Measurements from ENCODE around the gene EFHD2.
"Not testable (repeated sequence)": the region's sequence is repeated elsewhere in the genome, so short reads cannot be mapped to it uniquely, and the experiment has no call there.

The EFHD2 gene

DNA sequence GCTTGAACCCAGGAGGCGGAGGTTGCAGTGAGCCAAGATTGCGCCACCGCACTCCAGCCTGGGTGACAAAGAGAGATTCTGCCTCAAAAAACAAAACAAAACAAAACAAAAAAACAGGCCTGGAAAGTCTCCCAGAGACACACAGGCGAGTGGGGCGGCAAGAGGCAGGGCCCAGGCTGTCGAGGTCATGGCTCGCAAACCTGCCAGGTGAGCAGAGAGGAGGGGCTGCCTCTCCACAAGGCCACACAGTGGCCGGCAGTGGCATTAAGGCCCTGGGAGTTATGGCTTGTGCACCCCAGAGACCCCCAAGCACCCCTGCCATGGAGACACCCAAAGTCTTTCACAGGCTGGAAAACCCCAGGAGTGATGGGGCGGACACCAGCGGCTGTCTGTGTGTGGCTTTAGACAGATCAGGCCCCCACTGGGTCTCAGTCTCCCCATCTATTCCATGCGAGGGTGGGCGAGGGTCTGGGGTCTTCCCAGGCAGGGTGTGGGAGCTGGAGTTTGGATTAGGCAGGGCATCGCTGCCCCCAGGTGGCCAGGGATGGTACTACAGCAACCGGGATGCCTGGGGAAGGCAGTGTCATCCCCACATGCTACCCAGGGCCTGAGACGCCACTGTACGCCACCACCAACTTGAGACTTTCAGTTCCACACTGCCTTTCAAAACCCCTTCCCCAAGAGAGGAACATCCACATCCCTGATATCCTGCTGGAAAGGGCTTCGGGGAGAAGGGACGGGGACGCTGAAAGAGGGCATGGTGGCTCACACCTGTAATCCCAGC, 21.3 kb downstream of the EFHD2 start:
- peak; percentile 61 for DNase-seq (ENCODE audit: low read depth)

DNA sequence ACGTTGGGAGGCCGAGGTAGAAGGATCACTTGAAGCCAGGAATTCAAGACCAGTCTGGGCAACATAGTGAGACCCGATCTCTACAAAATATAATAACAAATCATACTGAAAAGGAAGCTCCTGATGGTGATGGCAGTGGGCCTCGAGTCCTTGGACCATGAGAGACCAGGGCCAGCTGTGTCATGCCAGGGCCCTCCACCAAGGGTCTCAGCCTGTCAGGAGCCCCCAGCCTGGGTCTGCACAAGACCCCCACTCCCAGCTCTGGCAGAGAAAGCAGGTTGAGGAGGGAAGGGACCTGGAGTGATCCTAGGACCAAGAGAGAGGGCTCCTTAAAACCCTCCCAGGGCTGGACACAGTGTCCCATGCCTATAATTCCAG, 21.9 kb downstream of the EFHD2 start:
- DNase-seq (ENCODE audit: low read depth), result no peak

DNA sequence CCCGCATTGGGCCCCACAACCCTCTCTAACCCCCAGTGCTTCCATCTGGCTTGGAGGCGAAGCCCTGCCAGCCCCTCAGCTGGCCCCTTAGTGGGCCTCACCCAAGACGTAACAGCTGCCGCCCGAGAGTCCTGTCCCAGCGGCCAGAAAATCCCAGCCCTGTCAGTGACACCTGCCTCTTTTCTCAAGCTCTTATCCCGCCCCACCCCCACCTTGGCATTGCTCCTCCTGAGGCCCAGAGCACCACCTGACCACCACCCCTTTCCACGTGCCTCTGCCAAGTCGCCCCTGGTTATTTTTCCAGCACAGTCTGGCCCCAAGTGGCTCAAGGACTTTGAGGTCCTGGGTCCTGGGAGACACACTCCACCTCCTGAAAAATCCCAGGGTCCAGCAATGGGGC, 22.6 kb downstream of the EFHD2 start:
- no peak for DNase-seq (ENCODE audit: low read depth)

DNA sequence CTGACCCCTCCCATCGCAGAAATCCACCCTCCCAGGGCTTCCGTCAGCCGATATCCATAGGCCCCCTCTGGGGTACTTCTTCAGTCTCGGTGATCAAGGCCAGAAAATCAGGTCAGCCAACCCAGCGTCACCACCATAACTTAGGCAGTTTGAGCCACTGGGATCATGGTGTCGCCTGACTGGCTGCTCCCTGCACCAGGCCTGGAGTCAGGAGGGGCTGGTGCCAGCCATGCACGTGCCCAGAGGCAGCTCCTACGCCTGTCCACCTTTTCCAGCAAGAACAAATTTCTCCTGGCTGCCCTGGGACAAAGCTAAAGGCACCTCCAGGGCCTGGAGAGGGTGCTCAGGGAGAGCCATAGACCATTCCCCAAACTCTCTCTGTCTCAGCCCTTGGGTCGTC, 23.8 kb downstream of the EFHD2 start:
- no peak for DNase-seq (ENCODE audit: low read depth)

DNA sequence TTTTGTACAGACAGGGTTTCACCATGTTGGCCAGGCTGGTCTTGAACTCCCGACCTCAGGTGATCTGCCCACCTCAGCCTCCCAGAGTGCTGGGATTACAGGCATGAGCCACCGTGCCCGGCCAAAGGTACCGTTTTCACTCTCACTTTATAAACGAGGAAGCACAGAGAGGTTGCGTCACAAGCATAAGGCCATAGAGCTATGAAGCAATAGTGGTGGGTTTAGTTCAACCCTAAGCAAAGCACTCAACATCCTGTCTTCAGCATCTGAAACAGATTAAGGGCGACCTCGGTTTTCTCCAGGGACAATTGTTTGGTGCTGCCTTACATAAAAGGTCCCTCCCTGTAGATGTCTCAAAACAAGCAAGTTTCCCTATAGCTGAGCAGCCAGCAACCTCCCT, 25.1 kb downstream of the EFHD2 start:
- not testable (repeated sequence) for DNase-seq (ENCODE audit: low read depth)

DNA sequence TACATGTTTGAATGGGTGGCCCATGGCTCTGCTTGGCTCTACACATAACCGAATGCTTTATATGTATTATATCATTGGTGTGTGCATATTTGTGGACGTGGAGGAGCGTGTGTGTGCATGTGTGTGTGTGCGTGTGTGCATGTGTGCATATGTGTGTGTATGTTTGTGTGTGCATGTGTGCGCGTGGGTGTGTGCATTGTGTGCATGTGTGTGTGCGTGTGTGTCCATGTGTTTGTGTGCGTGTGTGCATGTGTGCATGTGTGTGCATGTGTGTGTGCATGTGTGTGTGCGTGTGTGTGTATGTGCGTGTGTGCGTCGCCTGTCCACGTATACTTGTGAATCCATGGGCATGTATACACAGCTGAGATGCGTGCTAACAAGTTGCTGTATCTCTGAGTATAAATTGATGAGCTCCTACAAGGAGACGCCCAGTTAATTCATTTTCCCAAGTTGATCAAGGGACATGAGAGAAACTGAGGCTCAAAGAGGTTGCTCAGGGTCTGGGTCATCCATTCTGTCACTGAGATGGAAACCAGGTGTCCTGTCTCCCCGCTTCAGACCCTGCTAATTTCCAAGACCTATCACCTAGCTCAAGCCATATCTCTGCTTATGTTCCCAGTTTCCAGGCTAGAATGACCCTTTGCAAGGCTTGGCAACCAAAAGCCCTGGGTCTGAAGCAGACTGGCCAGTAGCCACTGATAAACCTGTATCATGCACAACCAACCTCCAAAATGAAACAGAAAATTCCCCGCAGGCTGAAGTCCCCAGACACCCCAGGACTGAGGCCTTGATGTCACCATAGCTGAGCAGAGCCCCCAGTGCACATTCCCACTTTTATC, 25.8 kb downstream of the EFHD2 start:
- DNase-seq (ENCODE audit: low read depth), result no peak

DNA sequence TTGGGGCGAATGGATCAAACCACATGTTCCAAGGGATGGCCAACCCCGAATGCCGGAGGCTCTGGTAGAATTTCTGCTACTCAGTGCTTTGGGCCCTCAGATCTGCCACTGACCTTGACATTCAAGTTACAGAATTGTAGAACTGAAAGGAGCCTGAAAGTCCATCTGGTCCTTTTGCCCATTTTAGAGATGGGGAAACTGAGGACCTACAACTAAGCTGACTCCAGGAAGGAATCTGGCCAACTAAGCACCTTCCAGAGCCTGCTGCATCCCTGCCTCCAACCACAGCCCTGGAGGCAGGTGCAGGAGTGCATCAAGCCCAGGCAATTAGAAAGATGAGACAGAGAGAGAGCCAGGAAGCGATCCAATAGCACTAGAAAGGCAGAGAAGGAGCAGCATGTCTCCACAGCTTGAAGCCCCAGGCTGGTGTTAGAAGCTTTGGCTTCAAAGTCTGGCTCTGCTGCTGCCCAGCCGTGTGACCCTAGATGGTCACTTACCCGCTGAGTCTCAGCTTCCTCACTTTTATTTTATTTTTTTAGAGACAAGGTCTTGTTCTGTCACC, 27.3 kb downstream of the EFHD2 start:
- no peak for DNase-seq (ENCODE audit: low read depth)

DNA sequence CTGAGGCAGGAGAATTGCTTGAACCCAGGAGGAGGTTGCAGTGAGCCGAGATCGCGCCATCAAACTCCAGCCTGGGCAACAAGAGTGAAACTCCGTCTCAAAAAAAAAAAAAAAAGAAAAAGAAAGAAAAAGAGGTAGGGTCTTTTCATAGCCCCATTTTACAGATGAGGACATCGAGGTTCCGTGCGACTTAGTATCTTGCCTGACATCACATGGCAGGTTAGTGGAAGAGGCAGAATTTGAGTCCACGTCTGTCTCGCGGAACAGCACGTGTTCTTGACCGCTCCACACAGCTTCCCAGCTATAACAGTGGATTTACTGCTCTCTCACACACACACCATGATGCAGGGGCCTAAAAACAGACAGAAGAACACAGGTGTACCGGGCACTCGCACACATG, 29.6 kb downstream of the EFHD2 start:
- DNase-seq (ENCODE audit: low read depth), result no peak

DNA sequence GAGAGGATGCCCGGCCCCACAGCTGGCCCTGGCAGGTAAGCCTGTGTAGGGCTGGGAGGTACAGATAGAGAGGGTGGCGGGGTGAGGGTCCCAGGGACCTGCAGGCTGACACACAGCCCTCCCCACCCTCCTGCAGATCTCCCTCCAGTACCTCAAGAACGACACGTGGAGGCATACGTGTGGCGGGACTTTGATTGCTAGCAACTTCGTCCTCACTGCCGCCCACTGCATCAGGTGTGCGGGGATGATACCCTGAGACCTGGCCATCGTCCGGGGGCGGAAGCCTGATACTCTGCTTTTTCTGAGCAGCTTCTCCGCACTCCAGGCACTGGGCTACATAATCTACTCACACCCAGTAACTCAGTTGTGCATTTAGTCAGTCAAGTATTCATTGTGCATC, 30.7 kb downstream of the EFHD2 start:
- no peak for DNase-seq (ENCODE audit: low read depth)

DNA sequence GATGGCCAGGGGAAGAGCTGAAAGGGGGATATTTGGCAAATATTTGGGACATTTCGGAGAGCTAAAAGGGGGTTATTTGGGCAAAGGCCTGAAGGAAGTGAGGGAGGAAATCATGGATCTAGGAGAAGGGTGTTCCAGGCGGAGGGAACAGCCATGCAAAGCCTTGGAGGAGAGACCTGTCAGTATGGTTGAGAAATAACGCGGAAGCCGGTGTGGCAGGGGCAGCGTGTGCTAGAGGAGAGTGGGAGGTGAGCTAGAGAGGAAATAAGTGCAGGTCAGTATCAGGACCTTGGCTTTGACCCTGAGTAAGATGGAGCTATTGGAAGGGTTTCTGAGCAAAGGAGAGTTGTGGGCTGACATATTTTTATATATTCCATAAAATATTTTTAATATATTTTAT, 31.6 kb downstream of the EFHD2 start:
- DNase-seq (ENCODE audit: low read depth), result no peak

DNA sequence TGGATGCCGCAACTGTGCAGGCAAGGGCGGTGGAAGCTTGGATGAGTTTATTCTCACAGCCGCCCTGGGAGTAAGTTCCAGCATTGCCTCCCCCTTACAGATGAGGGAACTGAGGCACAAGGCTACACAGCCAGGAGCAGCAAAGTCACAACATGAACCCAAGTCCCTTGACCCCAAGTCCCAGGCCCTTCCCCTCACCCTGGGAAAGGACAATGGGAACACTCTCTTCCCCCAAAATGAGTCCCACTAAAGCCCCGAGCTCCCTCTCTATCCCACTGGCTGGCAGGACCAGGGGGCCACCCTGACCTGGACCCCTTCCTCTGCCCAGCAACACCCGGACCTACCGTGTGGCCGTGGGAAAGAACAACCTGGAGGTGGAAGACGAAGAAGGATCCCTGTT, 32.4 kb downstream of the EFHD2 start:
- no peak for DNase-seq (ENCODE audit: low read depth)

DNA sequence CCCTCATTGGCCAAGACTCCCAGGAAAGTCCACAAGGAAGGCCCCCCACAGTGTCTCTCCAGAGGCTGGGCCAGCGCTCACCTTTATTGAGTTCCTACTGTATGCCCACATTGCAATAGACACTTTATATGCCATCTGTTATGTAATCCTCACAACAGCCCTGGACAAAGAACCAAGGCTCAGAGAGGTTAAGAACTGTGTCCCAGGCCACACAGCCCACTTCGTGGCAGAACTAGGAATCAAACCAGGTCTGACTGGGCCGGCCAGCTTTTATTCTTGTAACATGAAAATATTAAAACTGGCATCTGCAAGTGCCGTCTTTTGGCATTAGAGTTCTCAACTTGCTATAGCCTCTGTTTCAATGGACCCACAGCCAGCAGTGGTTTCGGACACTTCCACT, 33.1 kb downstream of the EFHD2 start:
- DNase-seq (ENCODE audit: low read depth), result no peak

DNA sequence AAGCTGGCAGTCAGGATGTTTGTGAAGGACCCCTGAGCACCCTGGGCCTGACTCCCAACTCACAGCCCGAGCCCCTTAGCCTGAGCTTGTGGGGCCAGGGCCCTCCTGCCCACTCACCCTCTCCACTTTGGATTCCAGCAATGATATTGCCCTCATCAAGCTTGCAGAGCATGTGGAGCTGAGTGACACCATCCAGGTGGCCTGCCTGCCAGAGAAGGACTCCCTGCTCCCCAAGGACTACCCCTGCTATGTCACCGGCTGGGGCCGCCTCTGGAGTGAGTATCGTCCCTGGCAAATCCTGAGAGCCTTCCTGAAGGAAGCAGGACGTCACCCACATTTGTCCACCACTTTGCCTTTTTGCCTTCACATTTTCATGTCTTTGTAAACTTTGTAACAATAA, 33.6 kb downstream of the EFHD2 start:
- DNase-seq (ENCODE audit: low read depth), result no peak

DNA sequence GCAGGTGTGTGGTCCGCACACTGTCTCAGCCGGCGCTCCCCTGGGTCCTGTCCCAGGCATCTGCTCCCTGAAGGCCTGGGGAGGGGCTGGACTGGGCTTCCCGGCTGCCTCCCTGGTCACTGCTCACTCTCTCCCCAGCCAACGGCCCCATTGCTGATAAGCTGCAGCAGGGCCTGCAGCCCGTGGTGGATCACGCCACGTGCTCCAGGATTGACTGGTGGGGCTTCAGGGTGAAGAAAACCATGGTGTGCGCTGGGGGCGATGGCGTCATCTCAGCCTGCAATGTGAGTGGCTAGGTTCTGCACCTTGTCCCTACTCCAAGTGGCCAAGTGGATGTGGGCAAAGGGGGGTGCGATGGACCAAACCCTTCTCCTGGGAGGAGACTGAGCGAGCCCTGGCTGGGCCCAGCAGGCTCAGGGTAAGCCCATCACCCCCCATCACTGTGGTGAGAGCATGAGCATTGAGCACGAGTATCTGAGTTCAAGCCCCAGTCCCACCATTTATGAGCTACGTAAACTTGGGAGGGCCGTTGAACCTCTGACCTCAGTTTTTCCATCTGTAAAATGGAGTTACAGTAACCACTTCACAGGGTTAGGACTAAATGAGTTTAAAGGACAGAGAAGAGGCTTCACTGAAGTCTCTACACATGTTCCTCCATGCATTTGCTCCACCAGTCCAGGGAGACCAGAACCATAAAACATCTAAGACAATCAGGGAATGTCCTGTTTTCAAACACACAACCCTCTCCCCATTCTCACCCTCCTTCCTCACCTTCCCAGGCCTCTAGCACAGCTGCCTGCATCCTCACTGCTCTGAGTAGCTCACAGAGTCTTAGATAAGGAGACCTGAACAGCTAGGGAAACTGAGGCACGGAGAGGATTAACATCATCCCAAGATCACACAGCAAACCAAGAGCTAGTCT, 35.0 kb downstream of the EFHD2 start:
- DNase-seq (ENCODE audit: low read depth), result no peak

DNA sequence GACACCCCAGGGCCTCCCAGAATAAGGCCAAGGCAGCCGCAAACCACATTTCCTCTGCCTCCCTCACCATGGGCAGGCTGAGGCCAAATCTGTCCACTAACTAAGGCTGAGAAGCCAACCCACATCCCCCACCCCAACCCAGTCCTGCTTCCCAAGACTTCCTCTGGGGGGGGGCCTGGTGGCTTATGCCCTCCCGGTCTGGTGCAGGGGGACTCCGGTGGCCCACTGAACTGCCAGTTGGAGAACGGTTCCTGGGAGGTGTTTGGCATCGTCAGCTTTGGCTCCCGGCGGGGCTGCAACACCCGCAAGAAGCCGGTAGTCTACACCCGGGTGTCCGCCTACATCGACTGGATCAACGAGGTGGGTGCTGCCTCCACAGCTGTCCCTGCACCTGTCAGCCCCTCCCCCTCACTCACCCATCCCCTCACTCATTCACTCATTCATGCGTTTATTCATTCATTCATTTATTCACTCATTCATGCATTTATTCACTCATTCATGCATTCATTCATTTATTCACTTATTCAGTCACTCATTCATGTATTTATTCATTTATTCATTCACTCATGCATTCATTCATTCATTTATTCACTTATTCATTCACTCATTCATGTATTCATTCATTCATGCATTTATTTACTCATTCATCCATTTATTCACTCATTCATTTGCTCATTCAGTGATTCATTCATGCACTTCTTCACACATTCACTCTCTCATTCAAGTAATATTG, 35.9 kb downstream of the EFHD2 start:
- DNase-seq (ENCODE audit: low read depth), result no peak

DNA sequence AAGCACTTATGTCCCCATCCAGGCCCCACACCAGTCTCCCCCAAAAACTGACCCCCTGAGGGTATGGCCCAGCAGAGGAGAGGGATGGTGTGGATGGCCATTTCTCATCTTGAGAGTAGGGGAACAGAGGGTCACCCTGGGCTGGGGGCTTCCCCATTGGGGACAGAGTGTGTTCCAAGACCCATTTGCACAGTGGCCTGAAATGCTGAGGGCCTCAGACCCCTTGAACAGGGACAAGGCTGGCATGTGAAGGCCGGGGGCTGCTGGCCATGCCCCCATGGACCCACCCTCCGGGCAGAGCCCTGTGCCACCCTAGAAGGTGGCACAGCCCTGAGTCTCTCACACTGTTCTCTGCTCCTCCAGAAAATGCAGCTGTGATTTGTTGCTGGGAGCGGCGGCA, 36.5 kb downstream of the EFHD2 start:
- no peak for DNase-seq (ENCODE audit: low read depth)

DNA sequence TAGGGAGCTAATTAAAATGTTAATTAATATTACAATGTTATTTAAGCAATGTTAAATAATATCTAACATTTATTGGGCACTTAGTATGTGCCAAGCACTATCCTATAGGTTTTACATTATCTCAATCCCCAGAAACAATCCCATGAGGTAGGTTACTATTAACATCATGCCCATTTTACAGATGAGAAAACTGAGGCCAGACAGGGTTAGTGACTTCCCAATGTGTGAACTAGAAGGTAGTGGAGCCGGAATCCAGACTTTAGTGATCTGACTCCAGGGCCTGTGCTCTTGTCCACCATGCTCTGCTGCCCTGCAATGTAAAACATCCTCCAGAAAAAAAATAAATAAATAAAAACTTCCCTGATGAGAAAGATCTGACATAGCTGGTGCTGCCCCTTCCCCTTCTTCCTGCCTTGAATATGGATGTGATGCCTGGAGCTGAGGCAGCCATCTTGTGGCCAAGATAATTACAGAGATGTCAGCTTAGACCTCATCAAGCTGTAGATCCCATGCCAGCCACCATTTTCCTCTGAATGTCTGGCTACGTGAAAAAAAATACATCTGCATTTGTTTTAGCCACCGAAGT, 39.3 kb downstream of the EFHD2 start:
- no peak for DNase-seq (ENCODE audit: low read depth)

DNA sequence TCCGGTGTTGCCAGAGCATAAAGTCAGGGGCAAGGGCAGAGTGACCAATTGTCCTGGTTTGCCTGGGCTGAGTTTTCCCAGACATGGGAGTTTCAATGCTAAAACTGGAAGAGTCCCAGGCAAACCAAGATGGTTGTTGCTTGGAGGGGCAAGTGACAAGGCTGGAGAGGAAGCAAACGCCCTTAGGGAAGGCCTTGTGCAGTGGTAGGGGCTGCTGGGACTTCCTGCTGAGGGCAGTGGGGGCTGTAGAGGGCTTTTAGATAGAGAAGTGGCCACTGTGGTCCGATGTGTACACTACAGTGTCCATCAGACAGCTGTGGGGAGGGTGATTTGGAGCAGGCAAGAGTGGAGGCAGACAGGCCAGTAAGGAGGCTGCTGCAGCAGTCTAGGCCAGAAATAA, 39.9 kb downstream of the EFHD2 start:
- DNase-seq (ENCODE audit: low read depth), result no peak

DNA sequence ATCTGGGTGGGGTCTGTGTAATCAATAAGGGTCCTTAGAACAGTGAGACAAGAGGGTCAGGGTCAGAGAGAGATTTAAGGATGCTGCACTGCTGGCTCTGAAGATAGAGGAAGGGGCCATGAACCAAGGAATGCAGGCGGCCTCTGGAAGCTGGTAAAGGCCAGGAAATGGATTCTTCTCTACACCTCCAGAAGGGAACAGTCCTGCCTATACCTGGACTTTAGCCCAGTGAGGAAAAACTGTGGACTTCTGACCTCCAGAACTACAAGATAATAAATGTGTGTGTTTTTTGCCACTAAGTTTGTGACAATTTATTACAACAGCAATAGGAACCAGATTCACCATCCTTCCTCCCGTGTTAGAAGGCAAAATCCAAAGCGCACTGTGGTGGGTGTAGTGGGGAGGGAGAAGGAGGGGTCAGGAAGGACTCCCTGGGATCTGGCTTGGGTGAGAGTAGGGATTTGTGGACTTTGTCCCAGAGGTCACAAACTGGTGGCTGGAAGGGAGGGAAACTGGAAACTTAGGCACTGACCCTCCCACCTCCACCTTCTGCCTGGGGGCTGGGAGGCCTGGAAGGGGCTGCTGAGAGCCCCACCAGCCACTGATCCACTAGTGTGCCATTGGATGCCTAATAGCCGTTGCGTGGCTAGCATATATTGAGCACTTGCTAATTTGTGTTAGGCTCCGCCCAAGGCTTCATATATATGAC, 41.5 kb downstream of the EFHD2 start:
- DNase-seq (ENCODE audit: low read depth), result no peak

DNA sequence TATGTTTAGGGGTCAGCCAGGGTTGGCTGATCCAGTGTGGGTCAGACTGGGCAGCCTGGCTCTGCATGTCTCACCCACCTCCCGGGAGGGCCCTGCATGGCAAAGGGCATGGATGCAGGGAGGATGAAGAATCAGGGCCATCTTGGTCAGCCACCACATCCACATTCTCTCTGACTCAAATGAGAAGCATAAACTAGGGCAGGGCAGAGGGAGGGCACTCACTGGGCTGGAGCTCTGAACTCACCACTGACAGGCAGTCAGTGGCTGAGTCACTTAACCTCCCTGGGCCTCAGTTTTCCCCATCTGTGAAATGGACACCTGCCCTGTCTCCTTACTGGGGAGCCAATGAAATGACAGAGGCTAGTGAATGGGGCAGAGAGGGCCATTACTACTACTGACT, 42.5 kb downstream of the EFHD2 start:
- no peak for DNase-seq (ENCODE audit: low read depth)
